Hematopoietic multipotent progenitor cell treated with erythropoietin and hydrocortisone succinate and interleukin-3 and kit ligand, for 15 days (in vitro differentiated cells): ENCODE data around the gene GNB1L.

Source experiments
- DNase-seq: peaks from one replicate; pipeline ENCODE4 v3.0.0-alpha.2; 2015; ENCODE audit warnings: low spot score

The GNB1L gene

DNA sequence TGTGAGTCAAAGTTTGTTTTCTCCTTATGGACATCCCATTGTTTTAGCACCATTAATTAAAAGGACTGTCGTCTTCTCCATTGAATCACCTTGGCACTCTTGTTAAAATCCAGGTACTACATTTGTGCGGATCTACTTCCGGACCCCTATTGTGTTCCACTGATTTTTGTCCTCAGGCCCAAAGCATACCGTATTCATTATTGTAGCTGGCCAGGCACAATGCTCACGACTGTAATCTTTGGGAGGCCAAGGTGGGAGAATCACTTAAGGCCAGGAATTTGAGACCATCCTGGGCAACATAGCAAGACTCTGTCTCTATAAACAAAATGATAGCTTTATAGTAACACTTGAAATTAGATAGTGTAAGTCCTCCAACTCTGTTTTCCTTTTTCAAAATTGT, 8.9 kb upstream of the GNB1L start:
- DNase-seq: no peak

DNA sequence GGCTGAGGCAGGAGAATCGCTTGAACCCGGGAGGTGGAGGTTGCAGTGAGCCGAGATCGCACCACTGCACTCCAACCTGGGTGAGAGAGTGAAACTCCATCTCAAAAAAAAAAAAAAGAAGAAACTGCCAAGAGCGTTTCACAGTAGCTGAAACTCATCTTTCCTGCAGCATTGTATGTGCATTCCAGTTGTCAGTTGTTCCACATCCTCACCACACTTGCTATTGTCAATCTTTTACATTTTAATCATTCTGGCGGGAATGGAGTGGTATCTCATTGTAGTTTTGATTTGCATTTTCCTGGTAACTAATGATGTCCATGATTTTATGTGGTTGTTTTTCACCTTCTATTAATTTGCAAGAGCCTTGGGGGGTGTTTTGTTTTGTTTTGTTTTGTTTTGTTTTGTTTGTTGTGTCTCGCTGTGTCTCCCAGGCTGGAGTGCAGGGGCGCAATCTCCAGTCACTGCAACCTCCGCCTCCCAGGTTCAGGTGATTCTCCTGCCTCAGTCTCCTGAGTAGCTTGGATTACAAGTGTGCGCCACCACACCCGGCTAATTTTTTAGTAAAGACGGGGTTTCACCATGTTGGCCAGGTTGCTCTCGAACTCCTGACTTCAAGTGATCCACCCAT, 8.1 kb upstream of the GNB1L start:
- DNase-seq: no peak

DNA sequence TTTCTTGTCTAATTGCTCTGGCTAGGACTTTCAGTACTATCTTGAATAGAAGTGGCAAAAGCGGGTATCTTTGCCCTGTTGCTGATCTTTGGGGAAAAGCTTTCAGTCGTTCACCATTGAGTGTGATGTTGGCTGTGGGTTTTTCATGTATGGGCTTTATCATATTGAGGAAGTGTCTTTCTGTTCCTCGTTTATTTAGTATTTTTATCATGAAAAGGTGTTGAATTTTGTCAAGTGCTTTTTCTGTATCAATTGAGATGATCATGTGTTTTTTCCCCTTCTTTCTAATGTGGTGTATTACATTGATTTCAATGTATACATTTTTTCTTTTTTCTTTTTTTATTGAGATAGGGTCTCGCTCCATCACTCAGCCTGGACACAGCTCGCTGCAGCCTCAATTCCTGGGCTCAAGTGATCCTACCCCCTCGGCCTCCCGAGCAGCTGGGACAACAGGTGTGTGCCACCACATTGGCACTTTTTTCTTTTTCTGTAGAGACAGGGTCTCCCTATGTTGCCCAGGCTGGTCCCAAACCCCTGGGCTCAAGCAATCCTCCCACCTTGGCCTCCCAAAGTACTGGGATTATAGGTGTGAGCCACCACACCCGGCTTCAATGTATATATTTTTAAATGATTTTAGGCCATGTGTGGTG, 5.3 kb upstream of the GNB1L start:
- DNase-seq: no peak

DNA sequence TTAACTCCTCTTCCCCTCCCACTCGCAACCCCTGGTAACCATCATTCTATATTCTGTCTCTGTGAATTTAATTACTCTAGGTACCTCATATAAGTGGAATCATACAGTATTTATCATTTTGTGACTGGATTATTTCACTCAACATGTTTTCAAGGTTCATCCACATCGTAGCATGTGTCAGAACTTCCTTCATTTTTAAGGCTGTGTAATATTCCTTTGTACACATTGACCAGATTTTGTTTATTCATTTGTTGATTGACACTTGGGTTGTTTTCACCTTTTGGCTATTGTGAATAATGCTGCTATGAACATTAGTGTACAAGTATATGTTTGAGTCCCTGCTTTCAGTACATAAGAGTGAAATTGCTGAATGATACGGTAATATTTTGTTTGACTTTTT, 2.7 kb upstream of the GNB1L start:
- DNase-seq: no peak

DNA sequence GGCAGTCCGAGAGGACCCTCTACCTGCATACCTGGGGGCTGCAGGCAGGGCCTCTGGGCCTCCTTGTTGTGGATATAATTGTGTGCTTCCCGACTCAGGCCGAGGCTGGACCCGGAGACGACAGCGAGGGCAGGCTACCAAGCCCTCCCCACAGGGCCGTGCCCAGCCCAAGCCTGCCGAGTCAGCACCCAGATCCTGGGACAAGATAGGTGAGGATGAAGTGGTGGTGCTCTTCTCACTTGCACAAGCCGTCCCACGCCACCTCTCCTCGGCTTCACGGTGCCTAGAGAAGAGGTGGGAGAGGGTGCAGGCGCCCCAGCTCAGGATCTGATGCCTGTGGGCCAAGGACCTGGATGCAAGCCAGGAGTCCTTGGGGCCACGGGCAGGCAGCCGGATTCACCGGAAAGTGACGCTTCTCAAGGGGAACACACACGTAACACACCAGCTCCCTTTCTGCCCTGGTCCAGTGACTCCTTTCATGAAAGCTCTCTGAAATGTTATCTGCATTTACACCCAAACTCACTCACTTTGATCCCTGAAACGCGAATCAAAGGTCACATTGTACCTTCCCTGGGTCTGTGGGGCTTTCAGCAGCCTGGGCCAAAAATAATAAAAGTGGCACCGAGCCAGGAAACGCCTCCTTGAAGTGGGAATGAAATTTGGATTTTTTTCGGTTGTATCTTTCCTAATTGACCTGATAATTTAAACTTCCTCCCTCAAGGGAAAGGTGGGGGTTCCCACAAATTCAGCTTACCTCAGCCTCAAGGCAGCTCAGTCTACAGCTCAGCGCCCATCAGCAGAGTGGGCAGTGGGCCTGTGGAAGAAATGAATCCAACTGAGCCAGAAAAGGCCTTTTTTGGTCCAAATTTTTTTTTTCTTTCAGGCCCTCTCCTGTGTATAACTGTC, 1.1 kb upstream of the GNB1L start:
- peak; percentile 68 for DNase-seq

DNA sequence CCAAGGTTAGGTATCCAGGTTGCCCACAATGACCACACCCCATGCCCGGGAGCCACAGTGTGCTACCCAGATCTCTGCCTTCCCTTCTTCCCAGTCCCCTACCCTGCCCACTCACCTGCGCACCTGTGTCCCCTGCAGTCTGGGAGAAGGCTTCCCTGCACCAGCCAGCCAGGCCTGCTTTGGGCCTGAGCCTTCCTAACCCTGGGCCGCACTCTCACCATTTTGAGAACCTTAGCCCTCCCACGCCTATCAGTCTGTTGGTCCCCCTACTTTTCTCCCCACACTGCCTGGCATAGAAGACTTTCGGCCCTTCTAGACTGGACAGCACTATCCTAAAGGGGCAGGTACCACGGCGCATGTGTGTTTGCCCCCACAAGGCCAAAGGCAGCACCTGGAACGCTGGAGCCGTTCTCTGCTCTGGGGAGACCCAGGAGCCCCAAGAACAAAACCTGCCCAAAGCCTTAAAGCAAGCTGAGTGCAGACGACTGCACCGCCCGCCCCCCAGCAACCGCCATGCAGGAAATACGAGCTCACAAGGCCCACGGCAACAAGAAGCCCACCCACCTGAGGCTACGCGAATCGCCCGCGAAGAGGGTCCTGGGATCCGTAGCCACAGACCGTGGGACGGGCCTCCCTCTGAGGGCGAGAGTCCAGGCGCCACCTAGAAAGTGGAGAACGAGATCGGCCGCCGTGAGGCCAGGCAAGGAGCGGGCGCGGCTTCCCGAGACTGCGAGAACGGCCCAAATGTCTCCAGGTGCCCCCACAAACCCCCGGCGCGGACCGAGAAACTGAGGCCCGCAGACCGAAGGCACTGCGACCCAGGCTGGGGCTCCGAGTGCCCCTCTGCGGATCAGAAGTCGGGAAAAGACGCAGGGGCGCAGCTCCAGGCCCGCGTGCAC, 546 bp downstream of the GNB1L start:
- DNase-seq: peak; percentile 14

DNA sequence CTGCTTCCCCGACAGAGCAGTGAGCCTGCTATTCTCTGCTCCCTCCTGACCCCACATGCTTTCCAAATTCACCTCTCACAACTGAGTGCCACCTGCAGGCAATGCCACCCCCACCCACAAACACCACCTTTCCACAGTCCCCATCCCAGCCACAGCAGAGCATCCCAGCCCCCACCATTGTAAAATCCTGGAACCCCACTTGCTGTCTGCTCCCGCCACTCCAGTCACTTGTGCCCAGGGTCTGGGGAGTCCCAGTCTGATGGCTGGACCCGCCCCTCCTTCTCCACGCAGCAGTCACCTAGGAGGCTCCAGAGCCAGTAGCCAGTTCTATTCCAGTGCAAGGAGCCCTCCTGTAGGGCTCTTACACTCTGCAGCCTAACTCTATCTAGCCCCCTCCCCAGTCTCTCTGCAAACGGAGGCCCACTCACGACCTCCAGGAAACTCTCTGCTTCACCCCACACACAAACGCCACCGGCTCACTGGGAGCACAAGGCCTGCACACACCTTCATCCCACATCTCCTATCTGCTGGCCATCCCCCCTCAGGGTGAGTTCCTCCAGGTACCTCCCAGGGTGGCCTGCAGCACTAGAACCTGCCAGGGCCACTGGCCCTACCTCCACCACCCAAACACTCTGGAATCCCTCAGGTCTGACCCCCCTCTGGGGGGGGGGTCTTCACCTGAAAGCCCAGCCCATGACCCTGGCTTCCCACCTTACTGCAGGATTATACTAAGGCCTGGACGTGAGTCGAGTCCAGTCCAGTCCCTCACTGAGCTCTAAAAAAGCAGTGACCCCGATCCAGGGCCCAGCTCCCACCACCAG, 1.4 kb downstream of the GNB1L start:
- DNase-seq: no peak

DNA sequence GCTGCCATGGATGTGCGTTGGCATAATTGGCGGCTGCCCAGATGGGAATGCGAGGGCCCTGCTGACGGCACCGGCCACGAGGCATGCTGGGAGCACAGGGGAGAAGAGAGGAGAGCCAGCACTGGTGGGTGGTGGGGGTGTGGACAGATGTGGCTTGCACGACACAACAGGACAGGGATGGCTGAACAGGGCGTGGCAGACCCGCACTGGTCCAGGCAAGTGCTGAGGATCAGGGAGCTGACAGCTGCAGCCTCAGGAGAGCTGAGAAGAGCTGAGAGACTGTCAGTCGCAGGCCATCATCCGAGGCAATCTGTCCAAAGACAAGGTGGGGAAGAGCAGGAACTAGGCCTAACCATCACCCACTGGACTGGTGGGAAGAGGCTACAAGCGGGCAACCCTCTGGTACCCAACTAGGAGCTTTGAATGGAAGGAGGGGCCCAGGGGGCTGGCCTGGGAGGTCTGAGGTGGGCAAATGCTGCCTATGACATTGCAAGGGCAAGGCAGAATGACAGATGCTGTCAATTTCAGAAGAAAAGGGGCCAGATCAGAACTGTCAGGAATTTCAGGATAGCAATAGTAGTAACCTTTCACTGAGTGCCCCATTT, 2.4 kb downstream of the GNB1L start:
- DNase-seq: no peak

DNA sequence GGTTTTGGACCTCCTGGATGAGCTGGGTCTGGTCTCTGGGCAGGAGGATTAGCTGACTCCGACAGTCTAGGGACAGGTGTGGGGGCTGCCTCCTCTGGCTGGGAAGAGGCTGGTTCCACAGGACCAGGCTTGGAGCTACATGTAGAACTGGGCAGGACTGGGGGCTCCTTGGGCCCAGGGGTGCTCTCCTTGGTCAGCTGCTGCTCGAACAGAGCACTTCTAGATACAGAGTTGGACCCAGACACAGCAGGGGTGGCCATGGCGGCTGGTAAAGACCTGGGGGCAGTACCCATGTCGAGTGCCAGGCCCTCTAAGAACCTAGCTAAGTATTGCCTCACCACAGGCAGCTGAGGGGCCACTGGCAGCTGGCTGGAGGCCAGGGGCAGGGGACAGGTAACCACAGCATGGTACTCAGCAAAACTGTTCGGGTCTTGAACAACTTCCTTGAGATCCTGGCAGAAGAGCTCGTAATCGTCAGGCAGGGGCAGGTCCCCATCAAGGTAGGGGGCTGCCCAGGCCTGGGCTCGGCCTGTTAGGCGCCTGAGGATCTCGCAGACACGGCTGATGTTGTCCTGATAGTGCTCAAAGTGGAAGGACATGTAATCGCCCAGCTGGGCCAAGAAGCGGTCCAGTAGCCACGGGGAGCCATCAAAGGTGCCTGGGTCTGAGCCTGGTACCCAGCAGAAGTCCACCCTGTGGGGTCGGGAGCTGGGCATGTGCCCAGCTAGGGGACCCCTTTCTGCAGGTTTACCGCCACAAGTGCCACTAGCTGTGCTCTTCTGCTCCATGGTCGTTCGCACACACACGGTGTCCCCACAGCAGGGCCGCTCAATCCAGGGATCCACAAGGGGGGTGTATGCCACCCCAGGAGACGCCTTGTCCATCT, 3.1 kb downstream of the GNB1L start:
- DNase-seq: no peak

DNA sequence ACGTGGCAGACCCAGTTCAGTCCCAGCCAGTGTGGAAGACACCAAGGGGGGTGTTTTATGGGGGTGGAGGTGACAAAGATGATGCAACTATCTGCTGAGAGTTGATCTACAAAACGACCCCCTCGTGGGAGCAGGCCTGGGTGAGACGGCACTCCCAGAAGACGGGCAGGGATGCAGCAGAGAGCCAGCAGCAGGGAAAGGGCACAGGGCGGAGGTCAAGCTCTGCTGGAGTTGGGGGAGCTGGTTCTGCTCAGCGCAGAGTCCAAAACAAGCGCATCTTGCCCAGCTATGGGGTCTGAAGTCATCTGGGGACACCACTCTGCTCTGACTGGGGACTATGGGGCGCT, 3.9 kb downstream of the GNB1L start:
- DNase-seq: no peak

DNA sequence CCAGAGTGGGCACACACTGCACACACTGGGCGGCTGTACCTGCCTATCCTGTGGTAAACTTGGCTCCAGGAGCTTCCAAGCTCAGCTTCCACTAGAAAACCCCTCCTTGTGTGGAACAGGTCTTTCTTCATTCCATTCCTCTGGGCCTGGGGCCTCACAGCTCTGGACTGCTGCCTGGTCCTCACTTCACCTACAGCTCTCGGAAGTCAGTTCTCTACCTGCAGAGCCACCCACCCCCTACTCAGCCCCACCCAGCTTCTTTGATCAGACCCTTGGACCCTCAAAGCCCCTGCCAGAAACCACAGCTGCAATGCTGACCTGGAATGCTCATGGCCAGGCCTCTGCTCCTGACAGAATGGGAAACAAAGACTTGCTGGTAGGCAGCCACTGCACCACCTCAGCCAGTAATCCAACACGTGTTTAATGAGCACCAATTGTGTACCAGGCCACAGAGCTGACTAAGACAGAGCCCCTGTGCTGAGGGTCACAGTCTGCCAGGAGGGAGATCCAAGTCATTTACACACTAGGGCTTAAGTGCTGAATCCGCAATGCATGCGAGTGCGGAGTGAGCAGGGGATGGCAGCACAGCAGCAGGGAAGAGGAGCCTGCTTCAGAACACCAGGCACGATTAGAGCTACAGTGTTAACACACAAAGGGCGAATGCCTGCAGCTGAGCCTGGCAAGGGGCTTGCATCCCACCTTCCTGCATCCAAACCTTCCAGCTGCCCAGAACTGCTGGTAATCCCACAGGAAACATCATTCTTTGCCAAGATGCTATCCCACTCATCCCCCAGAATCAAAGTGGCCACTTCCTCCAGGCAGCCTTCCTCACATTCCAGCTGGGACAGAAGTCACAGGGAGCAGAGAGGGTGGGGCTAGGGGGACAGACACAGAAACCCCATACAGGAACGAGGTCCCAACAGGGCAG, 4.6 kb downstream of the GNB1L start:
- DNase-seq: no peak

DNA sequence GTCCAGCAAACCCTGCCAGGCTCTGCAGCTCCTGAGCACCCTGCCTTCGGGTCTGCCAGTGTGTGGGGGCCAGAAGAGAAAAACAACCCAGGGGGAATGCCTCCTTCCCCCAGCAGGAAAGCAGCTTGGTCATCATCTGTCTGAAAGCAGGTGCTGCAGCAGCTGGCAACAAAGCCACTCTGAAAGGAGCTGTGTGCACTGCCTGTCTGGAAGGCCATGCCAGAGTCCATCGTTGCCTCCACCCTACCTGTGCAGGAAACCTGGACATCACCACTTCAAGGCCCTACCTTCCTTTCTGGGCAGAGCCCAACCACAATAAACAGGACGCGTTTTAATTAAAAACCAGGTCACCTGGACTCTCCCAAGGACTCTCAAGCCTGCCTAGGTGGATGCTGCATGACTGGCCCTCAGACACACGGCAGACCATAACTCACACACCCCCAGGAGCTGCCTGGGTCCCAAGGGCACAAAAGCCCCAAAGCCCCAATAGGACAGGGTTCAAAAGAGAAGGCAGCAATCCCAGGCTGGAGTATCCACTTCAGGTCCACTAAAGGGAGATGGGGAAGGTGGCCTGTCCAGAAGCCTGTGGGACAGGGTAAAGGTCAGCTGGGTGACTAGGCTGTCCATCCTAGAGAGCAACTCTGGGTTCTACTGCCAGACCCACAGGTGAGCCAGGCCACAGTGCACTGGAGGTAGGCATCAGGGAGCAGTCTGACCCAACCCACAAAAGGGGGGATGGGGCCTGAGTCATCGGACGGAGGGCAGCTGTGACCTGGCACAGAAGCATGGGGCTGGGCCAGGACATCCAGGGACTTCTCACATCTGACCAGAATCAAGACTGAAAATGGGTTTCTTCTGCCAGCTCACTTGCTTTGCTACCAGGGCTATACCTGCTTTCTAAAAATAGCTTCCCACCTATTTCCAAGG, 6.1 kb downstream of the GNB1L start:
- no peak for DNase-seq

DNA sequence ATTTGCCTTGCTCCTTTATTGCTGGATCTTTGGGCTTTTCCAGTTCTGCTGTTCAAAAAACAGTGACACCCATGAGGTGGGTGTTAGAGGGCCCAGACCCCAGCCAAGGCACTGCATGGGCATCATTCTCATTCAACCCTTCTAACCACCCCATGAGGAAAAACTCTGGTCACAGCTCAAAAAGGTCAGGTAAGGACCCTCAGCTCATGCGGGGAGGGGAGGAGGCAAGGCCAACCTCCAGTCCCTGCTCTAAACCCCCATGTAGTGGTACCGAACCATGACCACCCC, 7.4 kb downstream of the GNB1L start:
- DNase-seq: no peak

DNA sequence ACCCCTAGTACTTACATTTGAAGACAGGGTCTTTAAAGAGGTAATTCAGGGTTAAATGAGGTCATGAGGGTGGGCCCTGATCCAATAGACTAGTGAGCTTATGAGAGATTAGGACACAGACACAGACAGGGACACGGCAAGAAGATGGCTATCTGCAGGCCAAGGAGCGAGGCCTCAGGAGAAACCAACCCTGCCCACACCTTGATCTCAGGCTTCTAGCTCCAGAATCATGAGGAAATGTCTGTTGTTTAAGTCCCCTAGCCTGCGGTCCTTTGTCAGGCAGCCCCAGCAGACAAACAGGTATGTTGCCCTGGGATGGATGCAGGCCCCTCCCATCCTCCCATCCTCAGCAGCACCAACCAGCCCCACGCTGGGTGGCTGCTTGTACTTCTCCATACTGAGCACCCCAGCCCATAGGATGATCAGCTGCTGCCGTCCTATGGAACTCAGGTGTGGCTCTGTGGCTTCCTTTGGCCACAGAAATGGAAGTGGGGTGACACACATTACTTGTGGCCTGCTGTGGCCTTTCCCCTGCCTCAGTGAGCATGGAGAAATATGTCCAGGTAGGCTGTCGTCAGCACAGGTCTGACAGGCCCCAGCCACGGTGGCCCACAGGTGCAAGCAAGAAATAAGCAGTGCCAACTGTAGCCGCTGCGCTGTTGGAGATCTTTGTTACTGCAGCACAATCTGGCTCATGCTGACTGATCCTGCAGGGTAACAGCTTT, 7.9 kb downstream of the GNB1L start:
- DNase-seq: no peak

DNA sequence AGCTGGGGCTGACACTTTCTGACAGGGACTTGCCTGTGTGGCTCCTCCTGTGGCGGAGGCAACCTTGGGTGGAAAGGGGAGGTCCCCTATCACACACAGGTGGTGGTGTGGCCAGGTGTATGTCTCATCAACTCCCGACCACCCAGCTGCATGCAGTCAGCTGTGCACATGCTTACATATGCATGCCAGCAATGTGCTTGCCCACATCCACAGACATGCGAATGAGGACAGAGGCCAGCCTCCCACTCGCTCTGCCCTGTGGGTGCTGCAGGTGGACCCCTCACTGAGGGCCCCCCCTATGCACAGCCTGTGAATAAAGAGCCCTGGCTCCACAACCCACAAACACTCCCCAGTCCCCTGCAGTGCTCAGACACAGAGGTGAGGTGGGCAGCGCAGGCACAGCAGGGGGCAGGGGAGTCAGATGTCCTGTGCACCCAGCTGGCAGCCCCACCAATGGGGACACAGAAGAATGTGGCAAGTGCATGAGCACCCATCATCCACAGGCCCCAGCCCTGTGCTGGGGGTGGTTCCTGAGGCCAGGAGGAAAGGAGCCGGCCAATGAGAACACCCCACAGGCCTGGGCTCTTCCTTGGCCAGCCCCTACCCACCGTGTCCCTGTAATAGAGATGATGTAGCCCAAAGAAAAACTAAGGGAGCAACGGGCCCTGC, 9.5 kb downstream of the GNB1L start:
- no peak for DNase-seq

DNA sequence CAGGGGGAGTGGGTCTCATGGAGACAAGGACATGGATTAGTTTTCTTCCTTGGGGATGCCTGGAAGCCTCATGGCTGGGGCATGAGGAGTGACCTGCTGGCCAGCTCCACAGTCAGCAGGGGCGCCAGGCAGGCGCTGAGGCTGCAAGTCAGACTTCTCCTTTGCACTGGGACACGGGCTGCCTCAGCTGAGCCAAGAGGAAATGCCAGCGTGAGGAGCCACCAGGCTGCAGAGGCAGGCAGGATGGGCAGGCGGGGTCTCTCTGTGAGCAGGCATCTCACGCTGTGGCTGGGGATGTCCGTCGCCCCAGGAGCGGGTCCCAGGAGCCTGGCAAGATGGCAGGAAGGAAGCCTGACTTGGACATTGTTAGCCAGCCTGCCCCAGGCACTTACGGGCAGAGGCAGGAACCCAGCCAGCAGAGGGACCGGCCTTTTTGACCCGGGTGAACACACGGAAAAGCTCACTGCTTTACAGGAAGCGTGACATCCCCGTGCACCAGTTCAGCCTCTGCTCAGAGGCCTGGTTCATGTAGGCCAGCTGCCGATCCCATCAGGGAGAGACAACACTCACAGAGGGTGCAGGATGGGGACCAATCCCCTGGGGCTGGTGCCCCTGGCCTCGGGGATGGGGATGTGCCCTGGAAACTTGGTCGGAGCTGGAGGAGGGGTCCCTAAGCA, 10.2 kb downstream of the GNB1L start:
- no peak for DNase-seq
